AG09309 (cell line): Measurements from ENCODE around the gene GRAMD4.

Experiments used
- DNase-seq: peaks from one replicate; pipeline ENCODE4 v3.0.0-alpha.2; 2010; ENCODE audit warnings: low read depth
- H3K4me3 ChIP-seq: 2 replicates; pipeline ENCODE4 v1.5.1; 2011; ENCODE audit warnings: mild to moderate bottlenecking, low read depth, low read length, moderate library complexity; ENCODE audit not compliant: control insufficient read depth
- CTCF ChIP-seq: IDR thresholded peaks from 2 replicates; pipeline ENCODE4 v1.5.1; 2011; ENCODE audit warnings: mild to moderate bottlenecking, low read depth, low read length, inconsistent platforms; ENCODE audit not compliant: insufficient read depth, control insufficient read depth; ENCODE audit errors: missing control alignments

The GRAMD4 gene

GRCh38 chr22:46593211-46593681 is 26.9 kb upstream of the GRAMD4 start:
- no peak for DNase-seq
- TF ChIP-seq CTCF: no peak
- no peak overlapping the region for H3K4me3 ChIP-seq

GRCh38 chr22:46593996-46594946 is 25.9 kb upstream of the GRAMD4 start:
- no peak for TF ChIP-seq CTCF
- DNase-seq: no peak
- H3K4me3 ChIP-seq: no peak overlapping the region

GRCh38 chr22:46594947-46595298 is 25.3 kb upstream of the GRAMD4 start:
- DNase-seq: no peak
- H3K4me3 ChIP-seq: no peak overlapping the region
- TF ChIP-seq CTCF: no peak

GRCh38 chr22:46595545-46595944 is 24.6 kb upstream of the GRAMD4 start:
- no peak overlapping the region for H3K4me3 ChIP-seq
- TF ChIP-seq CTCF: no peak
- no peak for DNase-seq

- no peak overlapping the region for H3K4me3 ChIP-seq
- TF ChIP-seq CTCF: no peak
- DNase-seq: no peak
Measured at GRCh38 chr22:46596032-46596441, 24.1 kb upstream of the GRAMD4 start.

GRCh38 chr22:46596819-46597218 is 23.4 kb upstream of the GRAMD4 start:
- no peak for TF ChIP-seq CTCF
- no peak overlapping the region for H3K4me3 ChIP-seq
- no peak for DNase-seq
